K562 (cell line): ENCODE data around the gene CFAP141. TPM values are rescaled to one million over a fixed set of nuclear protein-coding genes. Genes with fewer than 3 reads are reported as not detected.

ENCODE experiments used
- ATAC-seq: fragments of 200-7000 bp; cut with Tn5 transposase; 3 replicates; pipeline ENCODE4 v1.9.1; 2020; ENCODE audit warnings: moderate library complexity
- BruUV-seq: library from RNA; stranded (reverse); fragments of 400-500 nt; replicated peaks from 2 replicates; lab custom pipeline; 2021; lab: Mats Ljungman, UMichigan
- CTCF ChIA-PET: fragments of 300-600 bp; formaldehyde crosslinking; extraction: SDS; loops from one replicate; lab custom pipeline; 2021; ENCODE audit warnings: low intra/inter-chr PET ratio; lab: Yijun Ruan, JAX
- POLR2A ChIA-PET: fragments of 300-600, 350-650 bp; sonication (Branson Sonifier 250); formaldehyde crosslinking; extraction: SDS; loops from one replicate; lab custom pipeline; 2021; ENCODE audit warnings: antibody characterized with exemption, inconsistent platforms; lab: Yijun Ruan, JAX
- DNase-seq, 4 experiments: peaks; one replicate each; pipeline versions ENCODE4 v3.0.0 to v3.0.0-alpha.2; 2011 to 2018; ENCODE audit warnings: low spot score in 3 of 4, mixed read lengths in 3 of 4; ENCODE audit errors: extremely low read depth in 1 of 4
- FAIRE-seq: peaks from 2 replicates; lab custom pipeline; 2011; peaks lifted over from hg19 to GRCh38; lab: Jason Lieb, UNC
- H2AFZ ChIP-seq: 2 replicates; pipeline ENCODE4 v1.6.0; 2011; ENCODE audit warnings: low read depth, low read length, control low read depth, inconsistent platforms
- H3K27ac ChIP-seq: fragments of 200-600 bp; 3 replicates; pipeline ENCODE4 v1.8.0; 2011; ENCODE audit warnings: low read depth, mild to moderate bottlenecking, control low read depth, inconsistent platforms, low read length, moderate library complexity, mixed read lengths; ENCODE audit errors: extremely low read depth
- H3K27me3 ChIP-seq, 2 experiments: fragments of 300-600 bp in 1 of 2; 2 replicates in 1 of 2; 3 replicates in 1 of 2; pipeline versions ENCODE4 v1.6.0 to v1.8.0; 2011; ENCODE audit warnings: inconsistent platforms in 2 of 2, low read length in 2 of 2, mild to moderate bottlenecking in 1 of 2, mixed read lengths in 1 of 2, moderate library complexity in 1 of 2; ENCODE audit not compliant: control insufficient read depth in 2 of 2, insufficient read depth in 2 of 2
- H3K36me3 ChIP-seq: fragments of 300-600 bp; 3 replicates; pipeline ENCODE4 v1.8.0; 2011; ENCODE audit warnings: mild to moderate bottlenecking, low read length, inconsistent platforms; ENCODE audit not compliant: control insufficient read depth, insufficient read depth
- H3K4me1 ChIP-seq, 2 experiments: fragments of 200-600 bp in 1 of 2; replicated peaks in 1 of 2; 2 replicates in 1 of 2; 3 replicates in 1 of 2; pipeline versions ENCODE4 v1.5.1 to v1.8.0; 2011; ENCODE audit warnings: inconsistent platforms in 2 of 2, low read length in 2 of 2, mild to moderate bottlenecking in 1 of 2, mixed read lengths in 1 of 2, moderate library complexity in 1 of 2; ENCODE audit not compliant: control insufficient read depth in 2 of 2, insufficient read depth in 2 of 2
- H3K4me2 ChIP-seq: 2 replicates; pipeline ENCODE4 v1.6.1; 2011; ENCODE audit warnings: low read length, control low read depth, inconsistent platforms, mixed read lengths; ENCODE audit not compliant: insufficient read depth
- H3K4me3 ChIP-seq: fragments of 200-600 bp; sonication (generic), shearing (Covaris generic); 2 replicates; pipeline ENCODE4 v1.5.1; 2016; ENCODE audit warnings: control low read depth, inconsistent platforms
- H3K79me2 ChIP-seq: fragments of 200-600 bp; 3 replicates; pipeline ENCODE4 v1.8.0; 2011; ENCODE audit warnings: low read length, inconsistent platforms; ENCODE audit not compliant: control insufficient read depth, insufficient read depth
- H3K9ac ChIP-seq, 2 experiments: 2 replicates each; pipeline versions ENCODE4 v1.6.0 to v1.6.1; 2011; ENCODE audit warnings: low read depth in 2 of 2, low read length in 2 of 2, control low read depth in 1 of 2, inconsistent platforms in 1 of 2, mild to moderate bottlenecking in 1 of 2, mixed read lengths in 1 of 2; ENCODE audit not compliant: insufficient read depth in 1 of 2
- H3K9me1 ChIP-seq: one replicate; pipeline ENCODE4 v1.6.0; 2011; ENCODE audit warnings: inconsistent platforms, mild to moderate bottlenecking, low read length, moderate library complexity; ENCODE audit not compliant: control insufficient read depth, insufficient read depth
- H3K9me3 ChIP-seq: replicated peaks from 2 replicates; pipeline ENCODE4 v1.5.1; 2011; ENCODE audit warnings: low read depth, low read length, inconsistent platforms; ENCODE audit not compliant: control insufficient read depth, insufficient read depth
- H4K20me1 ChIP-seq: replicated peaks from 2 replicates; pipeline ENCODE4 v1.6.1; 2011; ENCODE audit warnings: low read length, inconsistent platforms, mixed read lengths; ENCODE audit not compliant: control insufficient read depth, insufficient read depth
- CBX3 ChIP-seq, 2 experiments: IDR thresholded peaks; 1 replicate in 1 of 2; 2 replicates in 1 of 2; pipeline ENCODE4 v1.6.1; 2012; ENCODE audit warnings: inconsistent platforms in 2 of 2, low read length in 2 of 2, borderline replicate concordance in 1 of 2, control low read depth in 1 of 2
- CEBPB ChIP-seq: fragments of 450-650 bp; IDR thresholded peaks from 2 replicates; pipeline ENCODE4 v1.6.1; 2016; ENCODE audit warnings: missing genetic modification characterization, missing compliant biosample characterization
- FOSL1 ChIP-seq: fragments of 200-800 bp; sonication (Bioruptor generic); conservative IDR thresholded peaks from 2 replicates; pipeline ENCODE4 v1.6.1; 2016; ENCODE audit warnings: missing genetic modification characterization, missing compliant biosample characterization
- NBN ChIP-seq: fragments of 450-650 bp; IDR thresholded peaks from 2 replicates; pipeline ENCODE4 v1.6.1; 2016; ENCODE audit warnings: low read depth, mild to moderate bottlenecking
- SMARCE1 ChIP-seq: fragments of 450-650 bp; IDR thresholded peaks from 2 replicates; pipeline ENCODE4 v1.7.1; 2016; ENCODE audit warnings: mild to moderate bottlenecking
- STAG1 ChIP-seq: sonication (generic); formaldehyde crosslinking; IDR thresholded peaks from 2 replicates; pipeline ENCODE4 v1.5.0; 2020; ENCODE audit warnings: missing genetic modification reagents, borderline replicate concordance
- WGBS: fragments of 100-300 bp; shearing (Covaris generic); methylation state at CpG from one replicate; pipeline ENCODE4 v1.1.6; 2016; ENCODE audit warnings: low coverage, mixed read lengths; ENCODE audit not compliant: insufficient coverage; ENCODE audit errors: missing lambda C conversion rate; 5-methylcytosine and 5-hydroxymethylcytosine counted together
- in situ Hi-C: fragments of 300-500 bp; cut with MboI; formaldehyde crosslinking; loops from 4 replicates; pipeline ENCODE4 v1.15.0; 2018; ENCODE audit warnings: inconsistent platforms, mixed read lengths
- intact Hi-C: fragments of 100-400 bp; cut with micrococcal nuclease; formaldehyde crosslinking; loops from 2 replicates; pipeline ENCODE4 v1.14.2; 2022
- polyA plus RNA-seq, 8 experiments: library from polyadenylated mRNA; depleted of rRNA in 4 of 8; stranded (reverse) in 5 of 8; unstranded in 3 of 8; fragments of >200 nt; fragmentation: Nextera tagmentation in 2 of 8; fragmentation: Illumina TruSeq in 1 of 8; extraction: Ambion mirVana in 2 of 8; extraction: Trizol in 1 of 8; gene quantifications; 2 replicates each; pipeline versions ENCODE4 v1.2.1 to v1.2.3, GENCODE V29; 2011 to 2014; ENCODE audit warnings: inconsistent platforms in 1 of 8, missing spikeins in 1 of 8
- total RNA-seq, 7 experiments: library from RNA; depleted of rRNA in 6 of 7; stranded (reverse); fragments of >200 nt in 6 of 7; fragmentation: Illumina TruSeq in 2 of 7; extraction: Trizol in 2 of 7; gene quantifications; 2 replicates each; pipeline versions ENCODE4 v1.2.1 to v1.2.3, GENCODE V29; 2011 to 2021; ENCODE audit warnings: low replicate concordance in 1 of 7
- TF ChIP-seq, protein P1 (sequence below): fragments of 450-650 bp; IDR thresholded peaks from 2 replicates; pipeline ENCODE4 v1.6.1; 2016; ENCODE audit warnings: antibody characterized with exemption
- TF ChIP-seq, protein P2 (sequence below): fragments of 450-650 bp; IDR thresholded peaks from 2 replicates; pipeline ENCODE4 v1.6.1; 2016; ENCODE audit warnings: mild to moderate bottlenecking, moderate library complexity

CFAP141 gene
- total and polyA plus RNA-seq, 9 of the 15 experiments (the other 6 are each of a cell fraction or from before 2014, with no cell fraction given): not detected

- peak in 2 of 4 experiments; percentile 65 to 84 for DNase-seq
- ATAC-seq: no peak; the same call in 2 of the 3 replicates
- Histone ChIP-seq H4K20me1 (peaks cover 9% of the 10 kb centered on the region), H3K9me3 (no peaks in the 10 kb centered on the region), H2AFZ (peak overlapping the region; percentile 36; the same call in 1 of the 2 replicates), H3K4me3 (no peak overlapping the region), H3K36me3 (no peaks in the 10 kb centered on the region), H3K27me3 (no peaks in the 10 kb centered on the region), H3K79me2 (peaks cover 11% of the 10 kb centered on the region), H3K9ac (no peak overlapping the region), H3K9me1 (no peaks in the 10 kb centered on the region), H3K27ac (peak overlapping the region; percentile 46), H3K4me1 (peaks cover 11 to 30% of the 10 kb centered on the region in 2 experiments; a peak in 4 of 5 replicates), H3K4me2 (peak overlapping the region; percentile 58)
- POLR2A ChIA-PET: interaction anchor here (0.9 to 1.3 kb wide), 2 partner anchors 9 to 196 kb away, joined by 3 to 4 read pairs; partner anchors contain the start of gene RPS27
- CTCF ChIA-PET: interaction anchor here (1.9 kb wide), 1 partner anchor 85 kb away, joined by 15 read pairs; the partner anchor contains the start of gene HAX1
- intact Hi-C loops: loop anchor here (1.0 to 5.0 kb wide), 4 partner anchors 35 to 165 kb away; partner anchors contain the start of genes HAX1 and UBAP2L
- WGBS: 4% methylated on average over 2 of the region's 2 CpGs
- in situ Hi-C loops: no loop called here
- BruUV-seq: no TSS peak
- peak; percentile 78 for FAIRE-seq
- TF ChIP-seq NBN: peak; percentile 91
- no peak for TF ChIP-seq STAG1 (CRISPR knock-in tag)
- peak; percentile 81 for TF ChIP-seq SMARCE1
- peak in 1 of 2 experiments; percentile 85; a peak in 2 of 3 replicates for TF ChIP-seq CBX3 (IDR thresholded peaks at IDR 0.05; ENCODE audit: borderline replicate concordance in 1 of 2, low read length in 2 of 2)
- TF ChIP-seq FOSL1 (tag): peak; percentile 71
- TF ChIP-seq, protein P1, sequence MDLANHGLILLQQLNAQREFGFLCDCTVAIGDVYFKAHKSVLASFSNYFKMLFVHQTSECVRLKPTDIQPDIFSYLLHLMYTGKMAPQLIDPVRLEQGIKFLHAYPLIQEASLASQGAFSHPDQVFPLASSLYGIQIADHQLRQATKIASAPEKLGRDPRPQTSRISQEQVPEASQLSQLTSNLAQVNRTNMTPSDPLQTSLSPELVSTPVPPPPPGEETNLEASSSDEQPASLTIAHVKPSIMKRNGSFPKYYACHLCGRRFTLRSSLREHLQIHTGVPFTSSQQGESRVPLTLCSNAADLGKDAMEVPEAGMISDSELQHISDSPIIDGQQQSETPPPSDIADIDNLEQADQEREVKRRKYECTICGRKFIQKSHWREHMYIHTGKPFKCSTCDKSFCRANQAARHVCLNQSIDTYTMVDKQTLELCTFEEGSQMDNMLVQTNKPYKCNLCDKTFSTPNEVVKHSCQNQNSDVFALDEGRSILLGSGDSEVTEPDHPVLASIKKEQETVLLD: peak; percentile 82
- peak; percentile 82 for TF ChIP-seq CEBPB
- TF ChIP-seq, protein P2, sequence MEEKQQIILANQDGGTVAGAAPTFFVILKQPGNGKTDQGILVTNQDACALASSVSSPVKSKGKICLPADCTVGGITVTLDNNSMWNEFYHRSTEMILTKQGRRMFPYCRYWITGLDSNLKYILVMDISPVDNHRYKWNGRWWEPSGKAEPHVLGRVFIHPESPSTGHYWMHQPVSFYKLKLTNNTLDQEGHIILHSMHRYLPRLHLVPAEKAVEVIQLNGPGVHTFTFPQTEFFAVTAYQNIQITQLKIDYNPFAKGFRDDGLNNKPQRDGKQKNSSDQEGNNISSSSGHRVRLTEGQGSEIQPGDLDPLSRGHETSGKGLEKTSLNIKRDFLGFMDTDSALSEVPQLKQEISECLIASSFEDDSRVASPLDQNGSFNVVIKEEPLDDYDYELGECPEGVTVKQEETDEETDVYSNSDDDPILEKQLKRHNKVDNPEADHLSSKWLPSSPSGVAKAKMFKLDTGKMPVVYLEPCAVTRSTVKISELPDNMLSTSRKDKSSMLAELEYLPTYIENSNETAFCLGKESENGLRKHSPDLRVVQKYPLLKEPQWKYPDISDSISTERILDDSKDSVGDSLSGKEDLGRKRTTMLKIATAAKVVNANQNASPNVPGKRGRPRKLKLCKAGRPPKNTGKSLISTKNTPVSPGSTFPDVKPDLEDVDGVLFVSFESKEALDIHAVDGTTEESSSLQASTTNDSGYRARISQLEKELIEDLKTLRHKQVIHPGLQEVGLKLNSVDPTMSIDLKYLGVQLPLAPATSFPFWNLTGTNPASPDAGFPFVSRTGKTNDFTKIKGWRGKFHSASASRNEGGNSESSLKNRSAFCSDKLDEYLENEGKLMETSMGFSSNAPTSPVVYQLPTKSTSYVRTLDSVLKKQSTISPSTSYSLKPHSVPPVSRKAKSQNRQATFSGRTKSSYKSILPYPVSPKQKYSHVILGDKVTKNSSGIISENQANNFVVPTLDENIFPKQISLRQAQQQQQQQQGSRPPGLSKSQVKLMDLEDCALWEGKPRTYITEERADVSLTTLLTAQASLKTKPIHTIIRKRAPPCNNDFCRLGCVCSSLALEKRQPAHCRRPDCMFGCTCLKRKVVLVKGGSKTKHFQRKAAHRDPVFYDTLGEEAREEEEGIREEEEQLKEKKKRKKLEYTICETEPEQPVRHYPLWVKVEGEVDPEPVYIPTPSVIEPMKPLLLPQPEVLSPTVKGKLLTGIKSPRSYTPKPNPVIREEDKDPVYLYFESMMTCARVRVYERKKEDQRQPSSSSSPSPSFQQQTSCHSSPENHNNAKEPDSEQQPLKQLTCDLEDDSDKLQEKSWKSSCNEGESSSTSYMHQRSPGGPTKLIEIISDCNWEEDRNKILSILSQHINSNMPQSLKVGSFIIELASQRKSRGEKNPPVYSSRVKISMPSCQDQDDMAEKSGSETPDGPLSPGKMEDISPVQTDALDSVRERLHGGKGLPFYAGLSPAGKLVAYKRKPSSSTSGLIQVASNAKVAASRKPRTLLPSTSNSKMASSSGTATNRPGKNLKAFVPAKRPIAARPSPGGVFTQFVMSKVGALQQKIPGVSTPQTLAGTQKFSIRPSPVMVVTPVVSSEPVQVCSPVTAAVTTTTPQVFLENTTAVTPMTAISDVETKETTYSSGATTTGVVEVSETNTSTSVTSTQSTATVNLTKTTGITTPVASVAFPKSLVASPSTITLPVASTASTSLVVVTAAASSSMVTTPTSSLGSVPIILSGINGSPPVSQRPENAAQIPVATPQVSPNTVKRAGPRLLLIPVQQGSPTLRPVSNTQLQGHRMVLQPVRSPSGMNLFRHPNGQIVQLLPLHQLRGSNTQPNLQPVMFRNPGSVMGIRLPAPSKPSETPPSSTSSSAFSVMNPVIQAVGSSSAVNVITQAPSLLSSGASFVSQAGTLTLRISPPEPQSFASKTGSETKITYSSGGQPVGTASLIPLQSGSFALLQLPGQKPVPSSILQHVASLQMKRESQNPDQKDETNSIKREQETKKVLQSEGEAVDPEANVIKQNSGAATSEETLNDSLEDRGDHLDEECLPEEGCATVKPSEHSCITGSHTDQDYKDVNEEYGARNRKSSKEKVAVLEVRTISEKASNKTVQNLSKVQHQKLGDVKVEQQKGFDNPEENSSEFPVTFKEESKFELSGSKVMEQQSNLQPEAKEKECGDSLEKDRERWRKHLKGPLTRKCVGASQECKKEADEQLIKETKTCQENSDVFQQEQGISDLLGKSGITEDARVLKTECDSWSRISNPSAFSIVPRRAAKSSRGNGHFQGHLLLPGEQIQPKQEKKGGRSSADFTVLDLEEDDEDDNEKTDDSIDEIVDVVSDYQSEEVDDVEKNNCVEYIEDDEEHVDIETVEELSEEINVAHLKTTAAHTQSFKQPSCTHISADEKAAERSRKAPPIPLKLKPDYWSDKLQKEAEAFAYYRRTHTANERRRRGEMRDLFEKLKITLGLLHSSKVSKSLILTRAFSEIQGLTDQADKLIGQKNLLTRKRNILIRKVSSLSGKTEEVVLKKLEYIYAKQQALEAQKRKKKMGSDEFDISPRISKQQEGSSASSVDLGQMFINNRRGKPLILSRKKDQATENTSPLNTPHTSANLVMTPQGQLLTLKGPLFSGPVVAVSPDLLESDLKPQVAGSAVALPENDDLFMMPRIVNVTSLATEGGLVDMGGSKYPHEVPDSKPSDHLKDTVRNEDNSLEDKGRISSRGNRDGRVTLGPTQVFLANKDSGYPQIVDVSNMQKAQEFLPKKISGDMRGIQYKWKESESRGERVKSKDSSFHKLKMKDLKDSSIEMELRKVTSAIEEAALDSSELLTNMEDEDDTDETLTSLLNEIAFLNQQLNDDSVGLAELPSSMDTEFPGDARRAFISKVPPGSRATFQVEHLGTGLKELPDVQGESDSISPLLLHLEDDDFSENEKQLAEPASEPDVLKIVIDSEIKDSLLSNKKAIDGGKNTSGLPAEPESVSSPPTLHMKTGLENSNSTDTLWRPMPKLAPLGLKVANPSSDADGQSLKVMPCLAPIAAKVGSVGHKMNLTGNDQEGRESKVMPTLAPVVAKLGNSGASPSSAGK: no peak
These were observed 19.2 kb downstream of the CFAP141 start for GRCh38 chr1:154186852-154187501.
